Astrocyte (in vitro differentiated cells and primary cell): ENCODE data around the gene TRAF3IP1. TPM values are rescaled to one million over a fixed set of nuclear protein-coding genes. Genes with fewer than 3 reads are reported as not detected.

Source experiments
- DNase-seq: peaks from one replicate; pipeline ENCODE4 v3.0.0-alpha.2; 2010; ENCODE audit warnings: low read depth
- FAIRE-seq: peaks from 2 replicates; lab custom pipeline; 2011; peaks lifted over from hg19 to GRCh38; lab: Jason Lieb, UNC
- H2AFZ ChIP-seq: 2 replicates; pipeline ENCODE4 v1.6.0; 2012; ENCODE audit warnings: low read depth, low read length, inconsistent platforms
- H3K27ac ChIP-seq: 2 replicates; pipeline ENCODE4 v1.5.1; 2011; ENCODE audit warnings: low read depth, low read length, inconsistent platforms
- H3K27me3 ChIP-seq: 2 replicates; pipeline ENCODE4 v1.6.0; 2011; ENCODE audit warnings: low read length, inconsistent platforms; ENCODE audit not compliant: insufficient read depth
- H3K36me3 ChIP-seq: 2 replicates; pipeline ENCODE4 v1.5.1; 2011; ENCODE audit warnings: low read length, inconsistent platforms; ENCODE audit not compliant: insufficient read depth
- H3K4me1 ChIP-seq: 2 replicates; pipeline ENCODE4 v1.5.1; 2011; ENCODE audit warnings: low read length, inconsistent platforms; ENCODE audit not compliant: insufficient read depth
- H3K4me2 ChIP-seq: 2 replicates; pipeline ENCODE4 v1.6.0; 2012; ENCODE audit warnings: low read length, inconsistent platforms
- H3K4me3 ChIP-seq: 2 replicates; pipeline ENCODE4 v1.5.1; 2011; ENCODE audit warnings: low read depth, mild to moderate bottlenecking, low read length, inconsistent platforms; ENCODE audit not compliant: insufficient read depth
- H3K79me2 ChIP-seq: 2 replicates; pipeline ENCODE4 v1.6.0; 2012; ENCODE audit warnings: mild to moderate bottlenecking, low read length, inconsistent platforms; ENCODE audit not compliant: insufficient read depth
- H3K9ac ChIP-seq: 2 replicates; pipeline ENCODE4 v1.6.0; 2012; ENCODE audit warnings: mild to moderate bottlenecking, low read length, inconsistent platforms
- H3K9me3 ChIP-seq: 2 replicates; pipeline ENCODE4 v1.5.1; 2012; ENCODE audit warnings: low read depth, mild to moderate bottlenecking, low read length, inconsistent platforms; ENCODE audit not compliant: insufficient read depth
- H4K20me1 ChIP-seq: 2 replicates; pipeline ENCODE4 v1.6.0; 2012; ENCODE audit warnings: low read length, inconsistent platforms; ENCODE audit not compliant: insufficient read depth
- H3K27ac Mint-ChIP-seq: one replicate; pipeline ENCODE4 v1.8.0; 2021; ENCODE audit warnings: mild to moderate bottlenecking, mixed read lengths; ENCODE audit not compliant: unreplicated experiment
- H3K27me3 Mint-ChIP-seq: one replicate; pipeline ENCODE4 v1.8.0; 2021; ENCODE audit warnings: low read depth, mixed read lengths; ENCODE audit not compliant: unreplicated experiment
- H3K36me3 Mint-ChIP-seq: one replicate; pipeline ENCODE4 v1.8.0; 2021; ENCODE audit warnings: low read depth, mixed read lengths; ENCODE audit not compliant: unreplicated experiment
- H3K4me1 Mint-ChIP-seq: one replicate; pipeline ENCODE4 v1.8.0; 2021; ENCODE audit warnings: low read depth, mixed read lengths; ENCODE audit not compliant: unreplicated experiment
- H3K4me3 Mint-ChIP-seq: one replicate; pipeline ENCODE4 v1.8.0; 2021; ENCODE audit warnings: mild to moderate bottlenecking, moderate library complexity, mixed read lengths; ENCODE audit not compliant: unreplicated experiment
- H3K9me3 Mint-ChIP-seq: one replicate; pipeline ENCODE4 v1.8.0; 2021; ENCODE audit warnings: mild to moderate bottlenecking, mixed read lengths; ENCODE audit not compliant: unreplicated experiment
- EZH2 ChIP-seq: IDR thresholded peaks from 2 replicates; pipeline ENCODE4 v1.6.1; 2012; ENCODE audit warnings: mild to moderate bottlenecking, low read length, inconsistent platforms; ENCODE audit not compliant: insufficient read depth
- total RNA-seq: library from RNA; stranded (reverse); gene quantifications from 2 replicates; pipeline ENCODE4 v1.2.1, GENCODE V29; 2021
- TF ChIP-seq, protein P1 (sequence below): IDR thresholded peaks from 2 replicates; pipeline ENCODE4 v1.5.1; 2011; ENCODE audit warnings: low read depth, mild to moderate bottlenecking, inconsistent platforms, low read length, moderate library complexity; ENCODE audit not compliant: insufficient read depth

Gene TRAF3IP1
- total RNA-seq, 1 donor from 2014 or later = 19.6 TPM

DNA sequence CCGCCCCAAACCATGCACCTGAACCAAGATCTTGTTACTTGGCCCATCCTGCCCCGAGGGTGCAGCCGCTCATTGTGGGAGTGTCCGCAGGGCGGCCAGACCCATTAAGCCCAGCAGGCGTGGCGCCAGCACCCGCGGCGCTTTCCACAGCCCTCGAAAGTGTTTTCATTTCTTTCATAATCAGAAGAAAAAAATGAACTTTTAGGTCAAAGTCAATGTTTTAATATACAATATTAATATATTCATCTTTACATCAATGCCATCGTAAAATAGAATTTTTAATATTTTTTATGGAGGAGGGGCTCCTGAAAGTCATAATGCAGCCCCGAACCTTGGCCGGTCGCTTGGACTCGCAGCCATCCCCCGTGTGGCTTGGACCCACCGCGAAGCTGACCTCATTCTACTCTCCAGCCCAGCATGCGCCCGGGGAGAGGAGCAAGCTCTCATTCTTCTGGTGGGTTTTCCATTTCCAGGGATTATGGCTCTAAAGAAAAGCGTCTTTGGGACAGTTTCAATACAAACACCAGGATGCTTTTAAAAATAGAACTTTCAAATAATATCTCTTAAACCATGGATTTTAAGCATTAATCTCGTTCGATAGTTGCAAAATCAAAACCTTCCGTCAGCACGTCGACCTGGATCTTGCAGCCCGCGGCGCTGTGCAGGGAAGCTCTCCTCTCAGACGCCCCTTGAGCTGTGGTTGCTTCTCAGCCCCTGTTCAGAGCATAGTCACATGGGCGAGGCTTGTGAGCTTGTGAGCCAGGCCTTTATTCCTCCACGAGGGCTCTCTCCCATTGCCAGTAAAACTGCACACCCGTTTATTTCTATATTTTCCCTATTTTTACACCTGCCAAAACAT, 89.3 kb downstream of the TRAF3IP1 start:
- Mint-ChIP-seq H3K36me3 (peaks cover 8% of the 10 kb centered on the region), H3K4me1 (no peaks in the 10 kb centered on the region), H3K27ac (no peak overlapping the region), H3K9me3 (no peaks in the 10 kb centered on the region), H3K27me3 (no peaks in the 10 kb centered on the region), H3K4me3 (no peak overlapping the region)
- H3K9ac ChIP-seq = no peak overlapping the region
- TF ChIP-seq EZH2 = no peak
- TF ChIP-seq, protein P1, sequence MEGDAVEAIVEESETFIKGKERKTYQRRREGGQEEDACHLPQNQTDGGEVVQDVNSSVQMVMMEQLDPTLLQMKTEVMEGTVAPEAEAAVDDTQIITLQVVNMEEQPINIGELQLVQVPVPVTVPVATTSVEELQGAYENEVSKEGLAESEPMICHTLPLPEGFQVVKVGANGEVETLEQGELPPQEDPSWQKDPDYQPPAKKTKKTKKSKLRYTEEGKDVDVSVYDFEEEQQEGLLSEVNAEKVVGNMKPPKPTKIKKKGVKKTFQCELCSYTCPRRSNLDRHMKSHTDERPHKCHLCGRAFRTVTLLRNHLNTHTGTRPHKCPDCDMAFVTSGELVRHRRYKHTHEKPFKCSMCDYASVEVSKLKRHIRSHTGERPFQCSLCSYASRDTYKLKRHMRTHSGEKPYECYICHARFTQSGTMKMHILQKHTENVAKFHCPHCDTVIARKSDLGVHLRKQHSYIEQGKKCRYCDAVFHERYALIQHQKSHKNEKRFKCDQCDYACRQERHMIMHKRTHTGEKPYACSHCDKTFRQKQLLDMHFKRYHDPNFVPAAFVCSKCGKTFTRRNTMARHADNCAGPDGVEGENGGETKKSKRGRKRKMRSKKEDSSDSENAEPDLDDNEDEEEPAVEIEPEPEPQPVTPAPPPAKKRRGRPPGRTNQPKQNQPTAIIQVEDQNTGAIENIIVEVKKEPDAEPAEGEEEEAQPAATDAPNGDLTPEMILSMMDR = no peak
- no peaks in the 10 kb centered on the region for H3K79me2 ChIP-seq
- H3K36me3 ChIP-seq = no peaks in the 10 kb centered on the region
- H3K4me3 ChIP-seq = no peak overlapping the region
- H3K9me3 ChIP-seq = no peaks in the 10 kb centered on the region
- no peaks in the 10 kb centered on the region for H3K4me1 ChIP-seq
- H3K27me3 ChIP-seq = no peaks in the 10 kb centered on the region
- DNase-seq (no peak), FAIRE-seq (no peak)
- H2AFZ ChIP-seq = no peak overlapping the region
- no peak overlapping the region for H3K4me2 ChIP-seq
- H3K27ac ChIP-seq = no peak overlapping the region
- no peaks in the 10 kb centered on the region for H4K20me1 ChIP-seq

DNA sequence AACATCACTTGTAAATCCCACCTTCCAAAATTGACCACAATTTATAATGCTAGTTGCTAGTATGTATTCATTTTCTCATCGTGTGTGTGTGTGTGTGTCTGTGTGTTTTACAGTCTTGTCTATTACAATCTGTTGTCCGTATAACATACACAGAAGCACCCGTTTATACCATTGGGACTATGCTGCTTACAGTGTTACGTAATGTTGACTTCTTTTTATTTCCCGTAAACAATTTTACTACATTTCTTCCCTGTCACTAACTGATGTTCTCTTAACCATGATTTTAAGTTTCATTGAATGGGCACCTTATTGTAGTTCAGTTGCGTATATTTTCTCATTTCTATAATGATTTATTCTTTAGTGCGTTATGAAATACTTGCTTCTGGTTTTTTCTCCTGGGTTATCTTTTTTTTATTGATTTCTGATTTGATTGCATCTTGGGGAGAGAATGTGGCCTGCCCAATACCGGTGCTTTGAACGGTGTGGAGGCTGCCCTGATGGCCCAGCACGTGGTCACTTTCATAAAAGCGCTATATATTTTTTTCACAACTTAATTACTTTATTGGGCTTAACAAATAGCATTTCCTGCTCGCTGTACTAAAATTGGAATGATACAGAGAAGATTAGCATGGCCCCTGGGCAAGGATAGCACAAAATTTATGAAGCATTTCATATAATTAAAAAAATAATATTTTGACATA, 91.9 kb downstream of the TRAF3IP1 start:
- no peak overlapping the region for H3K4me3 ChIP-seq
- H3K27me3 ChIP-seq = no peaks in the 10 kb centered on the region
- H3K36me3 ChIP-seq = no peaks in the 10 kb centered on the region
- no peaks in the 10 kb centered on the region for H4K20me1 ChIP-seq
- Mint-ChIP-seq H3K27me3 (no peaks in the 10 kb centered on the region), H3K27ac (no peak overlapping the region), H3K36me3 (peaks cover 8% of the 10 kb centered on the region), H3K4me1 (no peaks in the 10 kb centered on the region), H3K4me3 (no peak overlapping the region), H3K9me3 (peaks cover 2% of the 10 kb centered on the region)
- H3K4me2 ChIP-seq = no peak overlapping the region
- no peak overlapping the region for H3K9ac ChIP-seq
- H2AFZ ChIP-seq = no peak overlapping the region
- H3K4me1 ChIP-seq = no peaks in the 10 kb centered on the region
- H3K27ac ChIP-seq = no peak overlapping the region
- H3K9me3 ChIP-seq = peaks cover 7% of the 10 kb centered on the region
- TF ChIP-seq, protein P1 = no peak
- no peak for TF ChIP-seq EZH2
- DNase-seq (no peak), FAIRE-seq (no peak)
- H3K79me2 ChIP-seq = no peaks in the 10 kb centered on the region

DNA sequence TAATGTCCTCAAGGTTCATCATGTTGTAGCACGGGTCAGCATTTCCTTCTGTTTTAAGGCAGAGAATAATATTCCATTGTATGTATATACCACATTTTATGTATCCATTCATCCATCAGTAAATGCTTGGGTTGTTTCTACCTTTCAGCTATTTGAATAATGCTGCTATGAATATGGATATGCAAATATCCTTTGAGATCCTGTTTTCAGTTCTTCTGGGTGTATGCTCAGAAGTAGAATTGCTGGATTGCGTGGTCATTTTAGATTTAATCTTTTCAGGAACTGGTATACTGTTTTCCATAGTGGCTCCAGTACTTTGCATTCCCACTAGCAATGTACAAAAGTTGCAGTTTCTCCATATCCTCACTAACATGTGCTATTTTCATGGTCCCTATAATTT, 93.0 kb downstream of the TRAF3IP1 start:
- Mint-ChIP-seq H3K9me3 (peaks cover 2% of the 10 kb centered on the region), H3K27ac (no peak overlapping the region), H3K4me1 (peaks cover under 1% of the 10 kb centered on the region), H3K4me3 (no peak overlapping the region), H3K36me3 (peaks cover 7% of the 10 kb centered on the region), H3K27me3 (no peaks in the 10 kb centered on the region)
- no peaks in the 10 kb centered on the region for H3K36me3 ChIP-seq
- H2AFZ ChIP-seq = no peak overlapping the region
- peaks cover 7% of the 10 kb centered on the region for H3K9me3 ChIP-seq
- no peaks in the 10 kb centered on the region for H3K79me2 ChIP-seq
- H4K20me1 ChIP-seq = no peaks in the 10 kb centered on the region
- no peak overlapping the region for H3K4me3 ChIP-seq
- no peak overlapping the region for H3K9ac ChIP-seq
- peaks cover 3% of the 10 kb centered on the region for H3K4me1 ChIP-seq
- FAIRE-seq = no peak
- H3K27ac ChIP-seq = no peak overlapping the region
- no peak for DNase-seq
- TF ChIP-seq, protein P1 = no peak
- no peak for TF ChIP-seq EZH2
- no peaks in the 10 kb centered on the region for H3K27me3 ChIP-seq
- no peak overlapping the region for H3K4me2 ChIP-seq
